WERI-Rb-1 (cell line): Measurements from ENCODE around the gene CATSPERB.
"Not testable (repeated sequence)": the region's sequence is repeated elsewhere in the genome, so short reads cannot be mapped to it uniquely, and the experiment has no call there.

Source experiments
- DNase-seq: peaks from one replicate; pipeline ENCODE4 v3.0.0-alpha.2; 2020
- H3K27ac ChIP-seq: fragments of 250-450 bp; sonication (Bioruptor Pico); 2 replicates; pipeline ENCODE4 v1.5.1; 2020; ENCODE audit warnings: mild to moderate bottlenecking, moderate library complexity
- H3K27me3 ChIP-seq: fragments of 250-450 bp; sonication (Bioruptor Pico); 2 replicates; pipeline ENCODE4 v1.5.1; 2021; ENCODE audit warnings: mild to moderate bottlenecking, low read depth, moderate library complexity; ENCODE audit not compliant: insufficient read depth, severe bottlenecking
- H3K36me3 ChIP-seq: fragments of 250-450 bp; sonication (Bioruptor Pico); 2 replicates; pipeline ENCODE4 v1.5.1; 2020; ENCODE audit warnings: mild to moderate bottlenecking, moderate library complexity
- H3K4me3 ChIP-seq: 2 replicates; pipeline ENCODE4 v1.5.1; 2011; ENCODE audit warnings: low read depth, mild to moderate bottlenecking, control low read depth, low read length
- H3K9me3 ChIP-seq: fragments of 250-450 bp; sonication (Bioruptor Pico); 2 replicates; pipeline ENCODE4 v1.5.1; 2021; ENCODE audit warnings: mild to moderate bottlenecking, moderate library complexity; ENCODE audit not compliant: severe bottlenecking
- CTCF ChIP-seq: IDR thresholded peaks from 2 replicates; pipeline ENCODE4 v1.5.1; 2011; ENCODE audit warnings: low read depth, mild to moderate bottlenecking, control low read depth, inconsistent platforms, low read length

CATSPERB gene

GRCh38 chr14:91742621-91743304 is 10.9 kb upstream of the CATSPERB start:
- TF ChIP-seq CTCF, result no peak
- no peaks in the 10 kb centered on the region for H3K36me3 ChIP-seq
- H3K9me3 ChIP-seq, result no peaks in the 10 kb centered on the region
- no peak overlapping the region for H3K27ac ChIP-seq
- DNase-seq, result no peak
- H3K4me3 ChIP-seq, result no peak overlapping the region
- H3K27me3 ChIP-seq, result no peaks in the 10 kb centered on the region

- not testable (repeated sequence) for DNase-seq, H3K9me3 ChIP-seq, H3K27me3 ChIP-seq, H3K36me3 ChIP-seq, H3K4me3 ChIP-seq, H3K27ac ChIP-seq
Measured at GRCh38 chr14:91739867-91740266, 8.0 kb upstream of the CATSPERB start.

GRCh38 chr14:91737619-91738018 is 5.7 kb upstream of the CATSPERB start:
- Histone ChIP-seq H3K27me3 (no peaks in the 10 kb centered on the region), H3K4me3 (no peak overlapping the region), H3K9me3 (no peaks in the 10 kb centered on the region), H3K27ac (no peak overlapping the region), H3K36me3 (no peaks in the 10 kb centered on the region)
- TF ChIP-seq CTCF, result no peak
- DNase-seq, result no peak

GRCh38 chr14:91732859-91733477 is 1.1 kb upstream of the CATSPERB start:
- Histone ChIP-seq H3K27me3 (no peaks in the 10 kb centered on the region), H3K9me3 (no peaks in the 10 kb centered on the region), H3K36me3 (no peaks in the 10 kb centered on the region), H3K4me3 (no peak overlapping the region), H3K27ac (no peak overlapping the region)
- no peak for TF ChIP-seq CTCF
- no peak for DNase-seq

GRCh38 chr14:91732439-91732838 is 553 bp upstream of the CATSPERB start:
- no peak for TF ChIP-seq CTCF
- Histone ChIP-seq H3K9me3 (no peaks in the 10 kb centered on the region), H3K36me3 (no peaks in the 10 kb centered on the region), H3K27me3 (no peaks in the 10 kb centered on the region), H3K27ac (no peak overlapping the region), H3K4me3 (no peak overlapping the region)
- no peak for DNase-seq

- Histone ChIP-seq H3K27ac (no peak overlapping the region), H3K36me3 (no peaks in the 10 kb centered on the region), H3K9me3 (no peaks in the 10 kb centered on the region), H3K27me3 (no peaks in the 10 kb centered on the region), H3K4me3 (no peak overlapping the region)
- TF ChIP-seq CTCF, result no peak
- no peak for DNase-seq
Measured at GRCh38 chr14:91731018-91731417, 868 bp downstream of the CATSPERB start.
